Activated CD8-positive, alpha-beta T cell treated with anti-CD3 and anti-CD28 coated beads for 36 hours (primary cell): ENCODE measurements around the gene POLR1F. TPM values are rescaled to one million over a fixed set of nuclear protein-coding genes. Genes with fewer than 3 reads are reported as not detected.
A peak's percentile ranks its signal among the peaks of the same experiment; 100 is the strongest.

Experiments
- ATAC-seq: fragments of 200-7000 bp; cut with Tn5 transposase; one replicate; pipeline ENCODE4 v1.10.0; 2021; ENCODE audit warnings: mild to moderate bottlenecking, moderate library complexity
- CTCF ChIA-PET: fragments of 350-600 bp; sonication (Branson Sonifier 250); formaldehyde crosslinking; loops from one replicate; lab custom pipeline; 2021; ENCODE audit warnings: antibody characterized with exemption; lab: Charles Lee
- POLR2A ChIA-PET: fragments of 350-600 bp; sonication (Branson Sonifier 250); formaldehyde crosslinking; loops from one replicate; lab custom pipeline; 2021; ENCODE audit warnings: antibody characterized with exemption; lab: Charles Lee
- DNase-seq: peaks from one replicate; pipeline ENCODE4 v3.0.0-alpha.2; 2020
- H3K27ac Mint-ChIP-seq: one replicate; pipeline ENCODE4 v1.8.0; 2021; ENCODE audit warnings: mild to moderate bottlenecking, mixed read lengths
- H3K27me3 Mint-ChIP-seq: one replicate; pipeline ENCODE4 v1.8.0; 2021; ENCODE audit warnings: mixed read lengths
- H3K36me3 Mint-ChIP-seq: one replicate; pipeline ENCODE4 v1.8.0; 2021; ENCODE audit warnings: low read depth, mixed read lengths
- H3K4me1 Mint-ChIP-seq: one replicate; pipeline ENCODE4 v1.8.0; 2021; ENCODE audit warnings: low read depth, mixed read lengths
- H3K4me3 Mint-ChIP-seq: one replicate; pipeline ENCODE4 v1.8.0; 2021; ENCODE audit warnings: mild to moderate bottlenecking, moderate library complexity, mixed read lengths
- H3K9me3 Mint-ChIP-seq: one replicate; pipeline ENCODE4 v1.8.0; 2021; ENCODE audit warnings: mixed read lengths
- intact Hi-C: fragments of 100-400 bp; cut with micrococcal nuclease; formaldehyde crosslinking; loops from one replicate; pipeline ENCODE4 v1.10.0; 2022
- total RNA-seq, 2 experiments: library from RNA; stranded (reverse); gene quantifications; one replicate each; pipeline ENCODE4 v1.2.3, GENCODE V29; 2021
- TF ChIP-seq, protein P1 (sequence below): fragments of 200-600 bp; IDR thresholded peaks from one replicate; pipeline ENCODE4 v1.8.0; 2022; ENCODE audit warnings: antibody characterized with exemption, mild to moderate bottlenecking

POLR1F gene
- total RNA-seq, 2 experiments from 2014 or later, result 27.8 to 34.7 TPM

- no peak overlapping the region for H3K4me3 Mint-ChIP-seq
- no peaks in the 10 kb centered on the region for H3K9me3 Mint-ChIP-seq
- no peaks in the 10 kb centered on the region for H3K36me3 Mint-ChIP-seq
- H3K4me1 Mint-ChIP-seq, result peaks cover 12% of the 10 kb centered on the region
- H3K27ac Mint-ChIP-seq, result no peak overlapping the region
- CTCF ChIA-PET, result interaction anchor here (0.6 to 9.1 kb wide), 16 partner anchors 11 to 1540 kb away, joined by 3 to 105 read pairs (median 5); no protein-coding TSS in a partner anchor
- no peak for ATAC-seq
- intact Hi-C loops, result loop anchor here (2.0 kb wide), 1 partner anchor 885 kb away; no protein-coding TSS in a partner anchor
- POLR2A ChIA-PET, result no interaction called here
- DNase-seq, result peak; percentile 65
- TF ChIP-seq, protein P1, sequence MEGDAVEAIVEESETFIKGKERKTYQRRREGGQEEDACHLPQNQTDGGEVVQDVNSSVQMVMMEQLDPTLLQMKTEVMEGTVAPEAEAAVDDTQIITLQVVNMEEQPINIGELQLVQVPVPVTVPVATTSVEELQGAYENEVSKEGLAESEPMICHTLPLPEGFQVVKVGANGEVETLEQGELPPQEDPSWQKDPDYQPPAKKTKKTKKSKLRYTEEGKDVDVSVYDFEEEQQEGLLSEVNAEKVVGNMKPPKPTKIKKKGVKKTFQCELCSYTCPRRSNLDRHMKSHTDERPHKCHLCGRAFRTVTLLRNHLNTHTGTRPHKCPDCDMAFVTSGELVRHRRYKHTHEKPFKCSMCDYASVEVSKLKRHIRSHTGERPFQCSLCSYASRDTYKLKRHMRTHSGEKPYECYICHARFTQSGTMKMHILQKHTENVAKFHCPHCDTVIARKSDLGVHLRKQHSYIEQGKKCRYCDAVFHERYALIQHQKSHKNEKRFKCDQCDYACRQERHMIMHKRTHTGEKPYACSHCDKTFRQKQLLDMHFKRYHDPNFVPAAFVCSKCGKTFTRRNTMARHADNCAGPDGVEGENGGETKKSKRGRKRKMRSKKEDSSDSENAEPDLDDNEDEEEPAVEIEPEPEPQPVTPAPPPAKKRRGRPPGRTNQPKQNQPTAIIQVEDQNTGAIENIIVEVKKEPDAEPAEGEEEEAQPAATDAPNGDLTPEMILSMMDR, result peak; percentile 60
- H3K27me3 Mint-ChIP-seq, result peaks cover 1% of the 10 kb centered on the region
Measured at GRCh38 chr7:19713676-19714075, 4.8 kb upstream of the POLR1F start.

GRCh38 chr7:19709249-19709578 is 377 bp upstream of the POLR1F start:
- intact Hi-C loops, result no loop called here
- Mint-ChIP-seq H3K4me3 (peak overlapping the region; percentile 98), H3K4me1 (peaks cover 45% of the 10 kb centered on the region), H3K27me3 (no peaks in the 10 kb centered on the region), H3K36me3 (peaks cover under 1% of the 10 kb centered on the region), H3K9me3 (no peaks in the 10 kb centered on the region), H3K27ac (peak overlapping the region; percentile 90)
- CTCF ChIA-PET, result interaction anchor here (0.6 to 9.1 kb wide), 14 partner anchors 9 to 990 kb away, joined by 3 to 105 read pairs (median 4); no protein-coding TSS in a partner anchor
- POLR2A ChIA-PET, result interaction anchor here (1.4 kb wide), 2 partner anchors 9 to 13 kb away, joined by 4 read pairs; no protein-coding TSS in a partner anchor
- ATAC-seq (no peak), DNase-seq (no peak)
- TF ChIP-seq, protein P1, result peak; percentile 35

DNA sequence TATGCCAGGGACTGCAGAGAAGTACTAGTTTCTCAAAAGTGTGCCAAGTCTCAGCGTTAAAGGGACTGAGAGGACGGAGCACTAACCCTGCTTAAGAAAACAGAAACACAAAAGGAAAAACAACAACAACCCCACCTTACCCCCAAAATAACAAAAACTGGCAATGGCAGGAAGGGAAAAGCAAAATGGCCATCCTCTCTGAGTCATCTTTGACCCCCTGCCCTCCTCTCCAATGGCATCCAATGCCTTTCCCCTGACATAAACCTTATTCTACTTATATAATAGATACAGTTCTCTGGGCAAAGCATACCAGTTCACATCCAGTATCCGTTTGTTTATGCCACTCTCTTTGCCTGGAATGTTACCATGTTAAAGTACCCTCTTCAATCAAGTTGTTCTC is 1.6 kb downstream of the POLR1F start:
- H3K27me3 Mint-ChIP-seq, result no peaks in the 10 kb centered on the region
- no peak for ATAC-seq
- CTCF ChIA-PET, result no interaction called here
- peaks cover 15% of the 10 kb centered on the region for H3K36me3 Mint-ChIP-seq
- H3K4me1 Mint-ChIP-seq, result peaks cover 48% of the 10 kb centered on the region
- H3K9me3 Mint-ChIP-seq, result no peaks in the 10 kb centered on the region
- H3K4me3 Mint-ChIP-seq, result peak overlapping the region; percentile 98
- no peak overlapping the region for H3K27ac Mint-ChIP-seq
- TF ChIP-seq, protein P1, result no peak
- POLR2A ChIA-PET, result no interaction called here
- intact Hi-C loops, result no loop called here
- DNase-seq, result no peak

DNA sequence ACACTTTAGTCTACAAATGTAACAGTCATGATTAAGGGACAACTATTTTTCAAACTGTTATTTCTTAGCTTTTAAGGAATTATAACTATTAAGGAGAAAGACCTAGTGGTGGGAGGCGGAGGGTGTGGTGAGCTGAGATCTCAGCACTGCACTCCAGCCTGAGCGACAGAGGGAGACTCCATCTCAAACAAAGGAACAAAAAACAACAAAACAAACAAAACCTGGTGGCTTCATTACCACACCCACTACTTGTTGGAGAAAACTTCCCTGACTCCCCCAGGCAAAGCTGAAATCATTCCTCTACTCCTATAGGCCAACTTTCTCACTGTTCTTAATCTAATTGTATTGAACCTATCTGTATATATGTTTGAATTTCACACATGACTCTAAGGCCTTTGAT is 3.2 kb downstream of the POLR1F start:
- Mint-ChIP-seq H3K36me3 (peaks cover 25% of the 10 kb centered on the region), H3K9me3 (no peaks in the 10 kb centered on the region), H3K27me3 (no peaks in the 10 kb centered on the region), H3K4me1 (peaks cover 48% of the 10 kb centered on the region), H3K4me3 (no peak overlapping the region), H3K27ac (no peak overlapping the region)
- no peak for ATAC-seq
- intact Hi-C loops, result no loop called here
- ChIA-PET POLR2A (no interaction called here), CTCF (no interaction called here)
- TF ChIP-seq, protein P1, result no peak
- DNase-seq, result no peak

GRCh38 chr7:19701471-19701870 is 7.4 kb downstream of the POLR1F start:
- intact Hi-C loops, result no loop called here
- H3K4me3 Mint-ChIP-seq, result no peak overlapping the region
- no peaks in the 10 kb centered on the region for H3K9me3 Mint-ChIP-seq
- CTCF ChIA-PET, result interaction anchor here (1.8 kb wide), 1 partner anchor 9 kb away, joined by 7 read pairs; no protein-coding TSS in a partner anchor
- POLR2A ChIA-PET, result no interaction called here
- DNase-seq (no peak), ATAC-seq (no peak)
- no peak overlapping the region for H3K27ac Mint-ChIP-seq
- TF ChIP-seq, protein P1, result no peak
- peaks cover 22% of the 10 kb centered on the region for H3K4me1 Mint-ChIP-seq
- H3K27me3 Mint-ChIP-seq, result no peaks in the 10 kb centered on the region
- H3K36me3 Mint-ChIP-seq, result peaks cover 37% of the 10 kb centered on the region
